WTC11 (cell line): ENCODE measurements around the gene USH2A.

Experiments
- ATF2 ChIP-seq: sonication (generic); formaldehyde crosslinking; IDR thresholded peaks from 2 replicates; pipeline ENCODE4 v1.8.1; 2022; ENCODE audit warnings: low read depth, missing genetic modification reagents, borderline replicate concordance
- CBFB ChIP-seq: sonication (generic); formaldehyde crosslinking; IDR thresholded peaks from 2 replicates; pipeline ENCODE4 v1.8.1; 2022; ENCODE audit warnings: mild to moderate bottlenecking, low read depth, missing genetic modification reagents
- CTCF ChIP-seq: fragments of 200-600 bp; IDR thresholded peaks from 2 replicates; pipeline ENCODE4 v1.8.0; 2022; ENCODE audit warnings: antibody characterized with exemption
- FOXJ3 ChIP-seq: sonication (generic); formaldehyde crosslinking; IDR thresholded peaks from 2 replicates; pipeline ENCODE4 v1.9.0; 2021; ENCODE audit warnings: missing genetic modification reagents, mild to moderate bottlenecking, borderline replicate concordance
- NFE2L1 ChIP-seq: sonication (generic); formaldehyde crosslinking; IDR thresholded peaks from 2 replicates; pipeline ENCODE4 v1.8.1; 2023; ENCODE audit warnings: missing genetic modification reagents
- NFYB ChIP-seq: sonication (generic); formaldehyde crosslinking; conservative IDR thresholded peaks from 2 replicates; pipeline ENCODE4 v1.8.0; 2022; ENCODE audit warnings: low read depth, missing genetic modification reagents
- PRRX2 ChIP-seq: fragments of 250-450 bp; sonication (Bioruptor Pico); IDR thresholded peaks from 2 replicates; pipeline ENCODE4 v1.8.0; 2021; ENCODE audit warnings: mild to moderate bottlenecking
- RORB ChIP-seq: fragments of 250-450 bp; sonication (Bioruptor Pico); IDR thresholded peaks from 2 replicates; pipeline ENCODE4 v1.9.0; 2021; ENCODE audit warnings: mild to moderate bottlenecking
- TCF7 ChIP-seq: sonication (generic); formaldehyde crosslinking; IDR thresholded peaks from 2 replicates; pipeline ENCODE4 v1.8.0; 2022; ENCODE audit warnings: mild to moderate bottlenecking, low read depth, missing genetic modification reagents, moderate library complexity
- ZBTB43 ChIP-seq: sonication (generic); formaldehyde crosslinking; IDR thresholded peaks from 2 replicates; pipeline ENCODE4 v1.8.1; 2023; ENCODE audit warnings: mild to moderate bottlenecking, missing genetic modification reagents
- ZNF232 ChIP-seq: sonication (generic); formaldehyde crosslinking; IDR thresholded peaks from 2 replicates; pipeline ENCODE4 v1.8.0; 2022; ENCODE audit warnings: mild to moderate bottlenecking, missing genetic modification reagents
- ZNF263 ChIP-seq: sonication (generic); formaldehyde crosslinking; IDR thresholded peaks from 2 replicates; pipeline ENCODE4 v1.8.1; 2022; ENCODE audit warnings: low read depth, mild to moderate bottlenecking, moderate library complexity, missing genetic modification reagents
- ZNF423 ChIP-seq: fragments of 250-450 bp; sonication (Bioruptor Pico); IDR thresholded peaks from 2 replicates; pipeline ENCODE4 v2.1.2; 2022; ENCODE audit warnings: mild to moderate bottlenecking, moderate library complexity

GRCh38 chr1:215590779-215591491 lies 832.3 kb downstream of the USH2A start:
- TF ChIP-seq ZNF232 (CRISPR knock-in tag) (no peak), CTCF (no peak), ZNF263 (CRISPR knock-in tag) (no peak), CBFB (CRISPR knock-in tag) (no peak), TCF7 (CRISPR knock-in tag) (no peak), NFYB (CRISPR knock-in tag) (no peak), ZBTB43 (CRISPR knock-in tag) (no peak), ZNF423 (CRISPR knock-in tag) (no peak), PRRX2 (CRISPR knock-in tag) (no peak), NFE2L1 (no peak), ATF2 (CRISPR knock-in tag) (no peak), FOXJ3 (CRISPR knock-in tag) (no peak), RORB (CRISPR knock-in tag) (no peak)
